AML-193 (cell line): ENCODE measurements around the gene ARAP3.

ENCODE experiments used
- DNase-seq, 2 experiments: peaks; one replicate each; lab custom pipeline; 2025; lab: John Stamatoyannopoulos, UW

Gene ARAP3

DNA sequence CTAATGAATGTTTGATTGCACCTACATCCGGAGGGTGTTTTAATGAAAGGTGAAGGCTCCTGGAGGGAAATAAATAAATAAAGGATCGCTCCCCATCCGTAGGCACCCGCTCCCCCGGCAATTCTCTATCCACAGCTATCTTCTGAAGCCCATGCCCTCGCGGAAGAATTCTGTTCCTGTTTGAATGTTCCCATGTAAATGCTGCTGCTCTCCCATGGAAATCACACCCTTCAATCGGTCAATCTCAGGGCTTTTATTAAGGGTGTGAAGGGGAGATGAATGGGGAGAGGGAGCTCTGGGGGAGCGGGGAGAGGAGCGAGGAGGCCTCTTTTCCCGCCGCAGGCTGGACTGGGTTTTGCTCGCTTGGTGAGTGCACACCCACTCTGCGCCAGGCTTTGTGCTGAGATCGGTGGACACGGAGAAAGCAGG lies 21.1 kb upstream of the ARAP3 start:
- no peak for DNase-seq

DNA sequence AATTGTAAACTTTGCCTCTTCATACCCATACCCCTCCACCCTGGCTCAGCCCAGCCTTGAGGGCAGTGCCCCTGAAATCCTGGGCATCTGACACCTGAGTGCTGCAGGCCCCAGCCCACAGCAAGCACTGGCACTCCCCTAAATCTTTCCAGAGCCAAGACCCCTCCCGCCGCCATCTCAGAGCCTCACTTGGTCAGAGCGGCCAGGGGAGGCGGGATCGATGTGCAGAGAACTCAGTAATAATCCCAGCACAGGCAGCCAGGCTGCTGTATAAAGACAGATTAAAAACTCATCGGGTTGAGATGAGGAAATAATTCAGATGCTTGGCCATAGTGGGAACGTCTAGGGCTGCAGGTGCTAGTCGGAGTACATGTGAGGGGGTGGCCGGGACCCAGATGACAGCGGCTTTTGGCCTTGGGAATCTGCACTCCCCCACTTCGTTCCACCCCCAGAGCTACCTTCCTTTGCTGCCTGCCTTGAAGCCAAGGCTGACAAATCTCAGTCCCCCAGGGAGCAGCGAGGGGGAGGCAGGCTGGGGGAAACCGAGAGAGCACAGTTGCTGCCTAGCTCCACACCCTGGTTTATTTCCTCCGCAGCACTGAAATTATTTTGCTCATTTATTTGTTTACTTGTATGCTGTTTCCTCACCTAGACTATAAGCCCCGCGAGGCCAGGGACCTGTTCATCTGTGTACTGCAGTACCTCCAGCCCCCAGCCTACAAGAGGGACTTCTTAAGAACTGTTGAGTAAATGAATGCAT lies 19.5 kb upstream of the ARAP3 start:
- DNase-seq = no peak

DNA sequence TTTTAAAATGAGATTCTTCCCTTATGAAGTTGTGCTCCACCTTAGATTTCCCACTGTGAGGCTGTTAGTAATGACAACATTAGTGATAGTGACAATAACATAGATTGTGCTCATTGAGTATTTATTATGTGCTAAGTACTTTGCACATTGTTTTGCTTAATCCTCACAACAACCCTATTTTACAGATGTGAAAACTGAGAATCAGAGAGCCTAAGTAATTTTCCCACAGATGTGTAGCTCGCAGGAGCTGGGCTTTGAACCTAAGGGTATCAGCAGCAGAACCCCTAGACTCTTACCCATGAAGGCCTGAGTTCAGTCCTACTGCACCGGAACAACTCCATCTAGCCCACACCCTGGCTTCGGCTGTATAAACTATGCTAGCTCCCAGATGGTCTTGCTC lies 15.6 kb upstream of the ARAP3 start:
- no peak for DNase-seq

DNA sequence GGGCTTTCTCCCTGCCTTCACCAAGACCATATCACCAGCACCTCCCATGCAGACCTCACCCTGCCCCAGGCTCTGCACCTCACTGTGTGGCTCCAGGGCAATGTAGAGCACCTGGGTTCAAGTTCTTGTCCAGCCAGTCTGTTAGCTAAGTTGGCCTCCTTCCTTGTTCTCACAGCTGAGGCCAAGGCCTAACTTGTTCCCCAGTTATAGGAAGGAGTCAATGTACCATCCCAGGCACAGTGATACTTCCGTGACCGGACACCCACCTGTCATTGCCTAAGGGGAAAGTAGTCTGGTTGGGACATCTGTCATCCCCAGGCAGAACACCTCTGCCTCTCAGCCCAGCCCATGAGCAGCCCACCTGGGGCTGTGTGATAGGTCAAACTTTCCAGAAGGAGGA lies 14.4 kb upstream of the ARAP3 start:
- DNase-seq = no peak

DNA sequence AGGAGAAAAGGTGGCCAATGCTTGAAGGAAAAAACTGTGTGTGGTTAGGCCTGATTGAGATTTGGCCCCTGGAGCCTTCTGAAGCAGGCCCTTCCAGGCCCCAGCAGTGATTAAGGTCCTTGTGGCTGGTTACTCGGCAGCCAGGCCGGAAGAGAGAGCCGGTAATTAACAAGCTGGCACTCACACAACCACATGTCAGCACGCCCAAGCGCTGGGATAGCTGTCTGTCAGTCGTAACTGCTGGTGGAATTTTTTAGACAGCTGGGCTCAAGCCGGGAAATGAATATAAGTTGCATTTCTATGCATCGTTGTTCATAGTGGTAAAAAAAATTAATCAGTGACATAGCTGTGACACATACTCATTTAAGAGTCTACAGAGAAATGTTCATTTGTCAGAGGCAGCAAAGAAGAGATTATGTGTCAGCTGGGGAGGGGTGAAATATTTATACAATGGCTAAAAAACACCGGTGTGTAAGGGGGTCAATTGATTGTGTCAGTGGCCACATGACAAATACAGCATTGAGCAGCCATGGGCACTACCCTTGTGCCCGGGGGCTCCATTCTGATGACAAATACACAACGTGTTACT lies 13.7 kb upstream of the ARAP3 start:
- DNase-seq = no peak

DNA sequence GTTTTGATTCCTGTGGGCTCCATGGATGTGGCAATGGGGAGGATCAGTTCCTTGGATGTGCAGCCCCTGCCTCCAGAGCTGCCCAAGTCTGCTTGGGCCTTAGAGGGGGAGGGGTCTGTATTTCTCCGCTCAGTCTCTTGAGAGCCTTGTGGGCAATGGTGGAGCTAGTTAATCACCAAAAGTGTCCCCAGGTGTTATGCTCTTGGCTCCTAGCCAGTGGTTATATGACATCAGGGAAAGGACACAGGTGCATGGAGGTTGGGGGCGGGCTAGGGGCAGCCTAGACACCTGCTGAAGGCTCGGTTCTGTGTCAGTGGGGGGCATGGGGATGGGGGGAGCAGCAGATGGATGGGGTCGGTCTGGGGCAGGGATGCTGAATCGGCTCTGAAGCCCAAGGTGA lies 12.4 kb upstream of the ARAP3 start:
- DNase-seq = no peak

DNA sequence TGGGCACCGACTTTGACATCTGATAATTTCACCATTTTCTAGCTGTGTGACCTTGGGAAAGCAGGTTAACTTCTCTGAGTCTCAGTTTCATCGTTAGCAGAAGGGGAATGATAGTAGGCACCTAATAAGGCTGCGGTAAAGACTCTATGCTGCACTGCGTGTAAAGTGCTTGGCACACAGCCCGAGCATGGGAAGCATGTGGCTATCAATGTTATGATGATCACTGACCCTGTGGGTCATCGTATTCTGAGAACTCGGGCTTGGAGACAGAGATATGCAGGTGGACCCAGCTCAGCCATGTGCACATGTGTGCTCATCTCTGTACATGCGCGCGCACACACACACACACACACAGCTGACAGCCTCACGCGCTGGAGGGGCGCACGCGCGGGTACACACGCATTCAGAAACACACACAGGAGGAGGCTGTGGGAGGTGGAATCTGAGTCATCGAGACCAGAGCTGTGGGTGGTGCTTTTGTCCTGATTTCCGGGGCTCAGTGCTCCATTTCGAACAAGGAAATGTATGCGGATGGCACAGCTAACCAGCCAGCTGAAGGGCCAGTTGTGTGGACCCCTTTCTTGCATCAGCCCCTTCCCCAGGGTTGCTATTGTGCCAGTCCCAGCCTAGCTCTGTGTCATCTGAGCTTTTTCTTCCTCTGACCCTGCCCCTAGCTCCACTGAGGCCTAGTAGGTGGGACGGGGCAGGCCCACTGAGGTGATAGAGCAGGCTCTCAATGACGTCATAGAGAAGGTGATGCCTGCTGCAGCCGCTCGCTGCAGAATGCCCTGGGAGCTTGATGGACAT lies 11.1 kb upstream of the ARAP3 start:
- DNase-seq = no peak

DNA sequence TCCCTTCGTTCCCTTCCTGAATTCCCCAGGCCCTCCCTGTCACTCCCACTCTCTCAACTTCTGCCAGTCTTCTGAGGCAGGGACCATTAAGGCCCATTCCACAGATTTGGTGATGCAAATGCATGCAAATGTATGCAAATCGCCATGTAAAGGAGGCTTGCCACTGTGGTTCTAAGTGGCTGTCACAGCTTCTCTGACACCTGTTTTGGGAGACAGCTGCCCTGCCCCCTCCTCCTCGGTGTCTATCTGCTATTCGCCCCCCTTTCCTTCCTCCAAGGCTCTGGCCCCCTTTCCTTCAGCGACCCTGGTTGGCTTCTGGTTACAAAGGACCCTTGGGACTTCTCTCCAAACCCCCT lies 10.5 kb upstream of the ARAP3 start:
- DNase-seq = no peak

DNA sequence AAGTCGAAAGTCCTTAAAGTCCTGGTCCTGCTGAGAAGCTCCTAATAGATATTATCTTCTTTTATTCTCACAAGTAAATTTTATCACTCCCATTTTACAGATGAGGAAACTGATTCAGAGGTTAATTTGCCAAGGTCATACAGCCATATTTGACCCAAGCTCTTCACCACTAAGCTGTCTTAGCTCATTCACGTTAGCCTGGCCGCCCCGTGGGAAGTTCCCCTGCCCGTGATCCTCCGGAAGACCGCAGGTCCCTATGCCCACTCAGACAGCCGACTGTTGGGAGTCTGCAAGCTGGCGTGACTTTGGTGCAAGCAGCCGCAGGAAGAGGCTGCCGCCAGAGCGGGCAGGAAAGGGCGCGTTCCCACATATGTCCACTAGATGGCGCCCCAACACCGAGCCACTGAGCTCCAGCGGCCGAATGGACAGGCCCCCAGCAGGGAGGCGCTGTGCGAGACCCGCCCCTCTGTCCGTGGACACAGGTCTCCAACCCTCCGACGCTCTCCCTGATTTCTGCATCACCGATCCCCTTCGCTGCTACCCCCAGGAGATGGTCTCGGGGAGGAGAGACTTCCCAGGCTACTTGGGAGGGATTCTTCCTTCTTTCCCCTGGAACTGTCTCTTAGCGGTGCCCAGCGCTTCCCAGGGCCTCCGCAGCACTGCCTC lies 10.0 kb upstream of the ARAP3 start:
- peak; percentile 64 to 72 for DNase-seq

DNA sequence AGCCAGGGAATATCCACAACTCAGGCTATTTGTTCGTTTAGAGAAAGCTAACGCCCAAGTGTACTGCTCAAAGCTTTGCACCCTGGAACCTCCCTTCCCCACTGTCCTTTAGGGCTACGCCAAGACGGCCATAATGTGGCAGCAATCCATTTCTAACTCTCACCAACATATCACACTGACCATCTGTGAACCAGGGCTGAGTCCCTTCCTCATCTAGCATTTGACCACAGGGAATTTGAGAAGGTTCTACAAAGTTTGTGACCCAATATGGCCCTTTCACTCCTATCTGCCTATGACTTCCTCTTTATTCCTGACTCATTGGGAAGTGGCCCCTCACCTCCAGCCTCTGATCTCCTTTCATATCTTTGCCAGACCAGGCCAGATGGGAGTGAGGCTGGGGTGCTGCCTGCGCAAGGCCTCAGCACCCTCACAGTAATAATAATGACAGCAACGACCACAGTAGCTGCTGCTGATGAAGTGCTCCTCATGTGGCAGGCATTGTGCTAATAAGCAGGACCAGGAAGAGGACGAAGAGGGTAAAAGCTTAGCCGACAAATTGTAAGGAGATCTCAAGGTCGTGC lies 9.3 kb upstream of the ARAP3 start:
- DNase-seq = peak; percentile 8 to 21

DNA sequence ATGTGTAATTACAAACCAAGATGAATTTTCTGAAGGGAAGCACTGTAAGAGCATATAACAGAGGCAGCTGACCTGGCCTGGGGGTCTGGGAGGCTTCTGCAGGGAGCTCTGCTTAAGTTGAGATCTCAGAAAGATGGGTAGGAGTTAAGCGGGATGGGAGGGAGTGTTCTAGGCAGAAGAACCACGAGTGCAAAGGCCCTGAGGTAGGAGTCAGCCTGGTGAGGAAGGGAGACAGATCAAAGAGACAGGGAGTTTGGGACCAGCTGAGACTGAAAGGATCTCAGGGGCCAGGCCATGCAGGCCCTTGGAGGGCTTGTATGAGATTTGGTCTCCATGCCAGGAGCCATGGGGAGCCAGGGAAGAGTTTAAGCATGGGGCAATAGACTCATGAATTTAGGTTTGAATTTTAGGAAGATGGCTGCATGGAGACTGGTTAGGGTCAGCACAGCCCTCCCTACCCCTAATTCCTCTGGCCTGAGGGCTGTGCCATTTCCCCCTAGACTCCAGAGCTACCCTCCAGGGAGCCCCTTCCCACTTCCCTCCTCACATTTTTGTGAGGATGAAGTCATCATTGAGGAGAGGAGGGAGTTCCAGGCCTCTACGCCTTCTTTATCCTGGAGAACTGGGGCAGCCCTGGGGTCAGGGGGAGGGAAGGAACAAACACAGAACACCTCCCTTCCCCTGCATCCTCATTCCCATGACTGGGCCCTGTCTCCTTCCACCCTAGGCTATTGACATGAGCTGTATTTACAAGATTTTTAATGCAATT lies 4.8 kb upstream of the ARAP3 start:
- DNase-seq = no peak

DNA sequence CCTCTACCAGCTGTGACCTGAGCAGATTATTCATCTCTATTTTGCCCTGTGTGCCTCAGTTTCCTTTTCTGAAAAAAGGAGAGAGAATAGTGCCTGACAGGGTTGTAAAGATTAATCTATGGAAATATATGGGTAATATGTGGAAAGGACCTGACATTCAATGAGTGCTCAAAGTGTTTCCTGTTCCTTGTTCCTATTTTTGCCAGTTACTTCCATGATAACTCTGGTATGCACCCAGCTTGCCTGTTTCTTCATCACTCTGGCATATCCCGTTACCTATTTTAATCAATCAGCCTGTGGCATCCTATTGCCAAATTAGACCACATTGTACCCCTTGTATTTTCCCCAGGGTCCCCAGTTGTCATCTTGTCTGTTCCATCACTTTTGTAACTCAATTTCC lies 3.6 kb upstream of the ARAP3 start:
- no peak for DNase-seq

DNA sequence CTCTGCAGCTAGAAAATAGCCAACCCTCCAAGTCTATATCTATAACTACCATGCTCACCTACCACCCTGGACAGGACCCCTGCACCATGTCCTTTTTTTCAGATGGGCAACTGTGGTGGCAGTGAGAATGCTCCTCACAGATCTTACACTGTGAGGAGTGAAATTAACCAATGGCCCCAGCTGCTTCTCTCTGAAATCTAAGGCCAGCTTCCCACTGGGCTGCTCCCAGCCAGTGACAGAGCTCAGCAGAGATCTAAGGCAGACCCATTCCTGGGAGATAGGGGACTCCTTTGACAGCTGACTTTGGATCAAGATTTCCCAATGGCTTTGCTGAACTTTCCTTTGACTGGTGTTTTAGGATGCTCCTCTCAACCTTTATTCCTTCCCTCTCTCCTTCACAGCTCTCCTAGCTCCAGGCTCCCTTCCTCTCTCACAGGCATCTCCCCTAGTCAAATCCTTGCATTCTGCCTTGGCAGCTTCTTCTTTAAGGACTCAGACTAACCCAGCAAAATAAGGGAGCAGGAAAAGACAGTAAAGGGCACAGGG lies 1.6 kb upstream of the ARAP3 start:
- DNase-seq = no peak

DNA sequence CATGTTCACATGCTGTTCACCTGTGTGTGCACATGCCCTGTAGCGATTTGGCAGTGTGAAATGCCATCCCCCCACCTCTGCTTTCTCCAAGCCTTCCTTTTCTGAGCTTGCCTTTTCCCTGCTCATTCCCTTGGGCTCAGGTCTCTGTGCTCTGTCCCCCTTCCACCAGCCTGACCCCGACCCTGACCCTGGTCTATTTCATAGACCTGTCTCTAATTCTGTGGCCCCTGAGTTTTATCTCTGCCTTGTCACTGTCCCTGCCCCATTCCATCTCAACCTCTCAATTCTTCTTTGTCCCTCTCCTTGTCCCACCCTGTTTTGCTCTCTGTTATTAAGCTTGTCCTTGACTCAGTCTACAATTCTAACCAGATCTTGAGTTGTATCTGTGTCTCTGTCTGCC lies 735 bp downstream of the ARAP3 start:
- DNase-seq = no peak

DNA sequence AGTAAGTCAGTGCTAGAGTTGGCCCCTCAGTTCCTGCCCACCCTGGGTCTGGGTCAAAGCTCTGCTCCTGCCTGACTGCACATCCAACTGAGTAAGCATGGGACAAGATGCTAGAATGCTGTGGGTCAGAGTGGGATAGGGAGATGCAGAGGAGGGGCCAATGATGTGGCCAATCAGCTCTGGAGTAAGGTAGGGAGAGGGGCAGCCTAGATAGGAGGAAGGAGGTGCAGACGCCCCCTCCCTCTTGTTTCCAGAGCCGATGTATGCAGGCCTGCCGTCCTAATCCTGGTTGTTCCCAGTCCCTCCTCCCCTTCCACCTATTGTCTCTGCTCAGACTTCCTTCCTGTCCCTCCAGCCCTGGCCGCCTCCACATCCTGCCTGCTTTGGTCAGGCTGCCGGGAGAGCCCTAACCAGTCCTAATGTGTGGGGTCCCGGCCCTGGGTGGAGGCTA lies 1.3 kb downstream of the ARAP3 start:
- no peak for DNase-seq

DNA sequence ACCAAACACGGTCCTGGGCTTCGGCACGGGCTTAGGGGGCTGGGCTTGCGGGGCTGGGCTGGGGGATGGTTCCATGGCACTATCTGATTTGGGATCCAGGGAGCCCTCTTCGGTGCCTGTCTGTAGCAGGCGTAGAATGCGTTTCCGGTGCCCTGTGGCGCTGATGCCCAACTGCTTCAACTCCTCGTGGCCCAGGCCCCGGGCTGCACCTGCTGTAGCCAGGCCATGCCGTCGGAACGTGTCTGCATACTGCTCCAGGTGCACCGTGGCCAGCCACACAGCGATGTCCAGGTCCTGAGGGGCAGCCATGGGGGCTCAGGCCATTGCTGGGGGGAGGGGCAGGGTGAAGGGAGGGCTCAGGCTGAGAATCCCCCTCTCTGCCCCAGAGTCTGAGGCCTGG lies 1.9 kb downstream of the ARAP3 start:
- no peak for DNase-seq

DNA sequence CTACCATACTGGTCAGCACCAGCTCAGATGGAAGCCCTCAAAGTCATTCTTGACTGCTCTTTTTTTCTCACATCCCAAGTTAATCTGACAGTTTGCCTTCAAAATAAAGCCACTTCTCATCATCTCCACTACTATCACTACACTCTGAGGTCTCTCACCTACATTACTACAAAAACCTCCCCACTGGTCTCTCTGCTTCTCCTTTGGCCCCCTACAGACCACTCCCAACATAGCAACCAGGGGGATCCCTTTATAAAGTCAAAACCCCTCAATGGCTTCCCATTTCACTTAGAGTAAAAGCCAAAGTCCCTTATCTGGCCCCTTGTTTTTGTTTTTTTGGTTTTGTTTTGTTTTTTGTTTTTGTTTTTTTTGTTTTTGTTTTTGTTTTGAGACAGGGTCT lies 4.6 kb downstream of the ARAP3 start:
- DNase-seq = no peak

DNA sequence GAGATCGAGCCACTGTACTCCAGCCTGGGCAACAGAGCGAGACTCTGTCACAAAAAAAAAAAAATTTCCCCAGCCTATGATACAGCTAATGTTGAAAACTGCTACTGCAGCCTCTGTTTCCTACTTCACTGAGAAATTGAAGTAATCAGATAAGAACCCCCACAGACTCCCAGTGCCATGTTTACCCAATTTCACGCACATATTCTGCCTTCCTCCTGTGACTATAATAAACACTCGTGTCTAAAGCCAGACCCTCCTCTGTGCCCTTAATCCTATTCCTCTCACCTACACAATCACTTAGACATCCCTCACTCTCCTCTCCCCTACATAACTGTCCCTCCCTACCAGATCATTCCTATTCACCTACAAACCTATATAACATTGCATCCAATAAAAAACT lies 6.4 kb downstream of the ARAP3 start:
- no peak for DNase-seq

DNA sequence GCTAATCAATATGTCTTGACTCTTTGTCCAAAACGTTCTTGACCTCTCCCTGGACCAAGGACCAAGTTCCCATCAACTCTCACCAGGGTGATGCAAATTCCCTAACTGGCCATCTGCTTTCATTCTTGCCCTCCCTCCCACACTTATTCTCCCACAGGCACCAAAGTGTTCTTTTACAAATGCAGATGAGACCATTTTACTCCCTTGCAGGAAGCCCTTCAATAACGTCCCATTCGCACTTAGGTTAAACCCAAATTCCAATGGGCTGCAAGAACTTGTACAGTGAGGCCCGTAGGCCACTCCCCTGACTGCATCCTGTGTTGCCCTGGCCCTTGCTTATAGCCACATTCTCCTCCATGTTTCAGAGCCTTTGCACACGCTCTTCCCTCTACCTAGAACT lies 7.3 kb downstream of the ARAP3 start:
- no peak for DNase-seq

DNA sequence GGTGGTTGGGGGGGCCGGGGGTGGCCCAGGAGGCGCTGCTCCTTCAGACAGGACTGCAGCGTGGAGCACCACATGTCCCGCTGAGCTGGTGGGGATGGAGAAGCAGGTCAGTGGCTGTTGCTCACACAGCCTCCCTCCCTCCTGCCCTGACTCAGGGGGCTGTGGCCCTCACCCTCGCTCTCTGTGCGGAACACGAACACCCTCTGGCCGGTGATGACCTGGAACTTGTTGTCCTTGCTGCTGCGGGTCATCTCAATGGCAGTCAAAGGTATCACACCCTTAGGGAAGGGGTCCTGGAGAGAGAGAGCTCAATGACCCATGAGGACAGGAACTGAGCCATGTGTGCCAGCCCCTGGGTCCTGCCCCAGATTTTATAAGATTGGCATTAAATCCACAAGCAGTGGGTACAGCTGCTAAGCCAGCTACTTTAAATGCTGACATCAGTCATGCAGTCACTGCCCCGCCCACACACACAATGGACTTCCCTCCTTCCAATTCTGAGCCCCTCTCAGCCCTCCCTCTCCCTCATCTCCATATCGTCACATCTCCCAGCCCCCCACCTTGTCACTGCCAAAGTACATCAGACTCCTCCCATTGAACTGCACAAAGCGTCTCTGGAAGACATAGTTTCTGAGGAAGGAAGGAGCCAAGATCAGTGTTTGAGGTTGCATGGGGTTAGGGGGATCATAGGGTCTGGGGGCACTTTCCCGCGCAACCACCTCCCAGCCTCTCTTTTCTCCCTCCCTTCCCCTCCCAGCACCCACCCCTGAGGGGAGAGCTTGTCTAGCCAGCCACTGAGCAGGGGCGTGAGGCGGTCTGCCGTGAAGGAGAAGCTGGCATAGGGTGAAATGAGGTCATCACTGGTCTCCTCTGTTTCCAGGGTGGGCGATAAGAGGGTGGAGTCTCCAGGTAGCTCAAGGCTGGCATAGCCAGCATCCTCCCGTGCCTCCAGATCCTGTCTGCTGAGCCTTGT lies 8.9 kb downstream of the ARAP3 start:
- no peak for DNase-seq
